RWPE1 (cell line): ENCODE results near the gene IDE.
"Not testable (repeated sequence)": the region's sequence is repeated elsewhere in the genome, so short reads cannot be mapped to it uniquely, and the experiment has no call there.

ENCODE experiments used
- CTCF ChIA-PET: fragments of 350-600 bp; sonication (Branson Sonifier 250); formaldehyde crosslinking; extraction: SDS; loops from one replicate; lab custom pipeline; 2021; lab: Yijun Ruan, JAX
- POLR2A ChIA-PET: fragments of 400-600 bp; formaldehyde crosslinking; extraction: SDS; loops from one replicate; lab custom pipeline; 2020; ENCODE audit warnings: antibody characterized with exemption; ENCODE audit not compliant: low non-redundant PET; lab: Yijun Ruan, JAX
- DNase-seq: peaks from one replicate; pipeline ENCODE4 v3.0.0; 2012; ENCODE audit warnings: low spot score
- H3K27ac ChIP-seq: fragments of 450-650 bp; 2 replicates; pipeline ENCODE4 v1.5.1; 2017
- TF ChIP-seq, protein P1 (sequence below): fragments of 450-650 bp; conservative IDR thresholded peaks from 2 replicates; pipeline ENCODE4 v1.5.1; 2017; ENCODE audit warnings: low read depth, mild to moderate bottlenecking

Gene IDE

DNA sequence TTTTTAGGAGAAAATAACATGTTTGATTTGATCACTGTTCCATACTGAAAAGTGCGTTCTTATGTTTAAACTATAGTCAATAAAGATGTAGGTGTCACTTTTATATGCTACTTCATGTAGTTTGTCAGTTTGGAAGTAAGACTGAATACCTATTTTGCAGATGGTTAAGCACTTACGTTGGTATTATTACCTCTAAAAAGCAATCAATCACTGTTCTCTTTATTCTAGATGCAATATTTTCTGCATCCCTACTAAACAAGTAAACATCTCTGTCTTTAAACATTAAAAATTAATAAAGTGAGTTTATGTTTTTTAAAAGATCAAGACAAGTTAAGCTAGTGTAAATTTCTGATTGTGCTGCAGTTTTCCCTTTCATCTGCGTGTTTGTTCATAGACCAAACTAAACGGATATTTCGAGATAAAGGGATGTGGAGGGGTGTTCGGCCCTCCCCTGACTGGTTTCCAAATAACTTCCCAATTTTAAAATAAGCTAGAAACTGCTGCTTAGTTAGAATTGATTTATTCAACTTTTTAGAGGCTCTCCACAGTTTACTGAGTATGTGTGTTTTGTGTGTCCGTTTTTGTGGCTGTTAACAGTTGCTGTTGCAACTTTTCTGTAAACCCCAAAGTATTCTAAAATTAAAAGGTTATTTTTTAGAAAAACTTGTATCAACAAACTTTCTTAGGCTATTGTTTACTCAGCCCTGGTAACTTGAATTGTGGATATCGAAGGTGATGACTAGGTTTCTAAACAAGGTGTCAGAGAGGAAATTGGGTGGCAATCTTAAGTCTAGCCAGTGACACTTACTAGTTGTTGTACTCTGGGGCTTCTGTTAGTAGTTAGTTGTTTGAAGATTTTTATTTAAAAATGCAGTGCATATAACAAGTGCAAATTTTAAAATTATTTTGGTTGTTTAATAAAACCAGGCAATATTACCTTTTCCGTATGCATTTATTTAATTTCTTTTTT lies 20.0 kb upstream of the IDE start:
- ChIA-PET CTCF (interaction anchor here (0.6 kb wide), 1 partner anchor 19 kb away, joined by 4 read pairs; no protein-coding TSS in a partner anchor), POLR2A (interaction anchor here (0.6 kb wide), 1 partner anchor 27 kb away, joined by 3 read pairs; no protein-coding TSS in a partner anchor)
- TF ChIP-seq, protein P1, sequence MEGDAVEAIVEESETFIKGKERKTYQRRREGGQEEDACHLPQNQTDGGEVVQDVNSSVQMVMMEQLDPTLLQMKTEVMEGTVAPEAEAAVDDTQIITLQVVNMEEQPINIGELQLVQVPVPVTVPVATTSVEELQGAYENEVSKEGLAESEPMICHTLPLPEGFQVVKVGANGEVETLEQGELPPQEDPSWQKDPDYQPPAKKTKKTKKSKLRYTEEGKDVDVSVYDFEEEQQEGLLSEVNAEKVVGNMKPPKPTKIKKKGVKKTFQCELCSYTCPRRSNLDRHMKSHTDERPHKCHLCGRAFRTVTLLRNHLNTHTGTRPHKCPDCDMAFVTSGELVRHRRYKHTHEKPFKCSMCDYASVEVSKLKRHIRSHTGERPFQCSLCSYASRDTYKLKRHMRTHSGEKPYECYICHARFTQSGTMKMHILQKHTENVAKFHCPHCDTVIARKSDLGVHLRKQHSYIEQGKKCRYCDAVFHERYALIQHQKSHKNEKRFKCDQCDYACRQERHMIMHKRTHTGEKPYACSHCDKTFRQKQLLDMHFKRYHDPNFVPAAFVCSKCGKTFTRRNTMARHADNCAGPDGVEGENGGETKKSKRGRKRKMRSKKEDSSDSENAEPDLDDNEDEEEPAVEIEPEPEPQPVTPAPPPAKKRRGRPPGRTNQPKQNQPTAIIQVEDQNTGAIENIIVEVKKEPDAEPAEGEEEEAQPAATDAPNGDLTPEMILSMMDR = no peak
- peak overlapping the region; percentile 96 for H3K27ac ChIP-seq
- no peak for DNase-seq

DNA sequence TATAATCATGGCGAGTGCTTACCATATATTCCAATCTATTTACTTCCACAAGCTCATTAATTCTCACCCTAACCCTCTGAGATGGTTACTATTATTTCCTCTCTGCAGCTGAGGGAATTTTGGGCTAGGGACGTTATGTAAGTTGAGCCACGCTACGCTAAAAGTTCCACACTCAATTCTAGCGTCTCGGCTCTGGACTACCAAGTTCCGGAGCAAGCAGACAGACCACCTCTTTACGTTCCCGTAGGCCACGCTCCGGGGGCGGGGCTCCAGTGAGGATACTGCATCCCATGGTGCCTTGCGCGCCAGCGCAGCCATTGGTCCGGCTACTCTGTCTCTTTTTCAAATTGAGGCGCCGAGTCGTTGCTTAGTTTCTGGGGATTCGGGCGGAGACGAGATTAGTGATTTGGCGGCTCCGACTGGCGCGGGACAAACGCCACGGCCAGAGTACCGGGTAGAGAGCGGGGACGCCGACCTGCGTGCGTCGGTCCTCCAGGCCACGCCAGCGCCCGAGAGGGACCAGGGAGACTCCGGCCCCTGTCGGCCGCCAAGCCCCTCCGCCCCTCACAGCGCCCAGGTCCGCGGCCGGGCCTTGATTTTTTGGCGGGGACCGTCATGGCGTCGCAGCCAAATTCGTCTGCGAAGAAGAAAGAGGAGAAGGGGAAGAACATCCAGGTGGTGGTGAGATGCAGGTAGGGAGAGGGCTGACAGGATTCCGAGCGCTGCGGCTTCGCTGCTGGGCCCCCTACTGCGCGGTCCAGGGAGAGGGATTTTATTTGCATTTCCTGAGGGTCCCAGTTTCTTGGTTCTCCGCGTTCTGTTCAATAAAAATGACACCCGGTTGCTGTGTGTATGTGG lies 19.1 kb upstream of the IDE start, which contains the start of gene KIF11:
TSS of gene KIF11 (plus strand) at position 370 of the 858 bp plus-strand sequence. CDS start at position 616, 246 bp downstream.
- DNase-seq = peak; percentile 96
- TF ChIP-seq, protein P1 = no peak
- H3K27ac ChIP-seq = peak within 1 kb of the TSS; percentile 96
- ChIA-PET CTCF (interaction anchor here (0.6 kb wide), 1 partner anchor 99 kb away, joined by 3 read pairs; no protein-coding TSS in a partner anchor), POLR2A (interaction anchor here (0.5 to 0.7 kb wide), 2 partner anchors 21 to 50 kb away, joined by 3 read pairs; no protein-coding TSS in a partner anchor)

DNA sequence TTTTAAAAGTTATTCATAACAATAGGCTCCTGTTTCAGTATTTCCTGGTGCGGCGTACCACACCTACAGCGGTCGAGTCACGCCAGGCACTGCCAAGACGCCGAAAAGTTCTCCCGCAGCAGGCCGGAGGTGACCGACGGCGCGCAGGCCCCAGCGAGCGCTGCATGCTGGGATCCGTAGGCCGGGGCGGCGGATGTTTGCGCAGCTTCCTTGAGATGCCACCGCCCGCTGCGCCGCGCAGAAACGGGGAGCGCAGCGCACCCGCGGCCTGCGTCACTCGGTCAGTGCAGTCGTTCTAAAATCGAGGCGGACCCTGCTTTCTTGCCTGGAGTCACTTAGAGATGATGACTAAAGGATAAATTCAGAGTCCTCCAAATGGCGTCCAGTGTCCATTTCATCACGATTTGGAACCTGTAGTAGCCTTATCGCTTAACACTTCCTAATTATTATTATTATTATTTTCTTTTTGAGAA lies 17.7 kb upstream of the IDE start:
- peak overlapping the region; percentile 96 for H3K27ac ChIP-seq
- peak; percentile 83 for DNase-seq
- TF ChIP-seq, protein P1 = no peak
- ChIA-PET POLR2A (interaction anchor here (1.0 kb wide), 1 partner anchor 15 kb away, joined by 4 read pairs; no protein-coding TSS in a partner anchor), CTCF (interaction anchor here (0.6 to 1.0 kb wide), 3 partner anchors 18 to 950 kb away, joined by 3 to 7 read pairs (median 3); partner anchors contain the start of gene IDE)

DNA sequence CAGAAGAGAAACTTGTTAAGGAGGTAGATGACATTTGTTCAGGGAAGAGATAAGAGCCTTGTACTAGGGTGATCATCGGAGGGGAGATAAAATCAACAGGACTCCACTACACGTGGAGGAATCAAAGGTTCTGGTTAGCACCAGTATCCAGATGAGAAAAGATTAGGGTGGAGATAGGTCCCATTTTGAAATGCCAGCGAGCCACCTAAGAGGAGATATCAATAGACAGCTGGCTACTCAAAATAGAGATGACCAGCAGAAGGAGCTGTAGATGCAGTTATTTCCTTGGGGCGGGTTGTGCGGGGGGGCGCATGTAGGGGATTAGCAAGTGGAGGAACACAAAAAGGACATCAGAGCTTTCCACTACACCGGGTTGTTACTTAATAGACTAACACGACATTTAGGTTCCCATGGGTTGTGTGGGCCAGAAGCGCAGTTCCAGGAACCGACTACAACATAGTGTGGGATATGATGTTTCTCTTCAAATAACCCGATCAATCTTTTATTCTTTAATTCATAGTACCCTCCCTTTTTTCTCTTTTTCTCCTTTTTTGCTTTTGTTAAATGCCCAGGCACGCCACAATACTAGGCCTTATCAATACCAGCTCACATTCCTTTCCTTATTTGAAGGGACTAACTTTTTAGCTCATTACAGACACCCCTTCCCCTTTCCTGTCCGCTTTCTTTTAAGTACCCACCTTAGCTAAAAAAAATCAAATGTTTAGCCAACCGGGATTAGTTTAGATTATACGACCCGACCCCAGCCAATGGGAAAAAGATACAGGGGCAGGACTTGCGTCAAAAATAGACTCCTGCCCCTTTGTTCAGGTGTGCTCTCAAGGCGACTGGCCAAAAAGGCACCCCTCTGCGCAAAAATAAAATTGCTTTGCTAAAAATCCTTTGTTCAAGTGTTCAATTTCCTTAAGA lies 17.0 kb upstream of the IDE start:
- POLR2A ChIA-PET = interaction anchor here (1.0 kb wide), 1 partner anchor 15 kb away, joined by 4 read pairs; no protein-coding TSS in a partner anchor
- DNase-seq = no peak
- peak overlapping the region; percentile 96 for H3K27ac ChIP-seq
- CTCF ChIA-PET = interaction anchor here (0.5 to 1.0 kb wide), 4 partner anchors 10 to 951 kb away, joined by 3 to 7 read pairs (median 3); partner anchors contain the start of gene IDE
- TF ChIP-seq, protein P1 = no peak

DNA sequence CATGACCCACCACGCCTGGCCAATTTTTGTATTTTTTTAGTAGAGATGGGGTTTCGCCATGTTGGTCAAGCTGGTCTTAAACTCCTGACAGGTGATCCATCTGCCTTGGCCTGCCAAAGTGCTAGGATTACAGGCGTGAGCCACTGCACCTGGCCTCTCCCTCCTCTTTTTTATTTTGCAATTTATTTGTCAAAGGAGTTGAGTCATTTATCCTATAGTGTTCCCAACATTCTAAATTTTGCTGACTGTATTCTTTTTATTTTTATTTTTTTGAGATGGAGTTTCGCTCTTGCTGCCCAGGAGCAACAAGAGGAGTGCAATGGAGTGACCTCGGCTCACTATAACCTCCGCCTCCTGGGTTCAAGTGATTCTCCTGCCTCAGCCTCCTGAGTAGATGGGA lies 8.5 kb upstream of the IDE start:
- DNase-seq, POLR2A ChIA-PET: not testable (repeated sequence)
- peak overlapping the region; percentile 21; the same call in 1 of the 2 replicates for H3K27ac ChIP-seq
- CTCF ChIA-PET = interaction anchor here (0.6 kb wide), 1 partner anchor 495 kb away, joined by 4 read pairs; no protein-coding TSS in a partner anchor
